ENCODE results near the gene CELF4. TPM values are rescaled to one million over a fixed set of nuclear protein-coding genes. Genes with fewer than 3 reads are reported as not detected.

Gene CELF4
- total RNA-seq, 1 donor = not detected

GRCh38 chr18:37414816-37415215, 150.8 kb downstream of the CELF4 start:
- no peak overlapping the region for H3K4me3 ChIP-seq (ENCODE audit: low read length)
- no peaks in the 10 kb centered on the region for H3K27me3 ChIP-seq (ENCODE audit: insufficient read depth, low read length)
- H3K4me1 ChIP-seq (ENCODE audit: insufficient read depth, low read length) = no peaks in the 10 kb centered on the region
- no peaks in the 10 kb centered on the region for H3K9me3 ChIP-seq (ENCODE audit: low read depth, low read length)

- H3K9me3 ChIP-seq (ENCODE audit: low read depth, low read length) = no peaks in the 10 kb centered on the region
- H3K4me1 ChIP-seq (ENCODE audit: insufficient read depth, low read length) = no peaks in the 10 kb centered on the region
- H3K4me3 ChIP-seq (ENCODE audit: low read length) = no peak overlapping the region
- no peaks in the 10 kb centered on the region for H3K27me3 ChIP-seq (ENCODE audit: insufficient read depth, low read length)
These were observed 152.8 kb downstream of the CELF4 start for GRCh38 chr18:37412829-37413228.

- no peak overlapping the region for H3K4me3 ChIP-seq (ENCODE audit: low read length)
- no peaks in the 10 kb centered on the region for H3K4me1 ChIP-seq (ENCODE audit: insufficient read depth, low read length)
- no peaks in the 10 kb centered on the region for H3K27me3 ChIP-seq (ENCODE audit: insufficient read depth, low read length)
- no peaks in the 10 kb centered on the region for H3K9me3 ChIP-seq (ENCODE audit: low read depth, low read length)
These were observed 153.3 kb downstream of the CELF4 start for GRCh38 chr18:37412333-37412732.

- H3K4me3 ChIP-seq (ENCODE audit: low read length) = no peak overlapping the region
- no peaks in the 10 kb centered on the region for H3K27me3 ChIP-seq (ENCODE audit: insufficient read depth, low read length)
- no peaks in the 10 kb centered on the region for H3K4me1 ChIP-seq (ENCODE audit: insufficient read depth, low read length)
These were observed 155.7 kb downstream of the CELF4 start for GRCh38 chr18:37409878-37410277.

GRCh38 chr18:37408676-37409265, 156.8 kb downstream of the CELF4 start:
- Histone ChIP-seq H3K9me3 (ENCODE audit: low read depth, low read length) (no peaks in the 10 kb centered on the region), H3K27me3 (ENCODE audit: insufficient read depth, low read length) (no peaks in the 10 kb centered on the region), H3K4me3 (ENCODE audit: low read length) (no peak overlapping the region), H3K4me1 (ENCODE audit: insufficient read depth, low read length) (no peaks in the 10 kb centered on the region)

More at GRCh38 chr18:37409878-37410277, 155.7 kb downstream of the CELF4 start:
- no peaks in the 10 kb centered on the region for H3K9me3 ChIP-seq (ENCODE audit: low read depth, low read length)

GRCh38 chr18:37407571-37407970, 158.0 kb downstream of the CELF4 start:
- H3K27me3 ChIP-seq (ENCODE audit: insufficient read depth, low read length) = no peaks in the 10 kb centered on the region
- no peaks in the 10 kb centered on the region for H3K4me1 ChIP-seq (ENCODE audit: insufficient read depth, low read length)
- no peak overlapping the region for H3K4me3 ChIP-seq (ENCODE audit: low read length)
- no peaks in the 10 kb centered on the region for H3K9me3 ChIP-seq (ENCODE audit: low read depth, low read length)

GRCh38 chr18:37405772-37406171, 159.8 kb downstream of the CELF4 start:
- H3K27me3 ChIP-seq (ENCODE audit: insufficient read depth, low read length) = no peaks in the 10 kb centered on the region
- no peak overlapping the region for H3K4me3 ChIP-seq (ENCODE audit: low read length)
- no peaks in the 10 kb centered on the region for H3K9me3 ChIP-seq (ENCODE audit: low read depth, low read length)
- H3K4me1 ChIP-seq (ENCODE audit: insufficient read depth, low read length) = no peaks in the 10 kb centered on the region

- Histone ChIP-seq H3K27me3 (ENCODE audit: insufficient read depth, low read length) (no peaks in the 10 kb centered on the region), H3K4me1 (ENCODE audit: insufficient read depth, low read length) (no peaks in the 10 kb centered on the region), H3K9me3 (ENCODE audit: low read depth, low read length) (no peaks in the 10 kb centered on the region), H3K4me3 (ENCODE audit: low read length) (no peak overlapping the region)
These were observed 160.4 kb downstream of the CELF4 start for GRCh38 chr18:37405229-37405628.

GRCh38 chr18:37403788-37404187, 161.8 kb downstream of the CELF4 start:
- Histone ChIP-seq H3K4me3 (ENCODE audit: low read length) (no peak overlapping the region), H3K27me3 (ENCODE audit: insufficient read depth, low read length) (no peaks in the 10 kb centered on the region), H3K4me1 (ENCODE audit: insufficient read depth, low read length) (no peaks in the 10 kb centered on the region), H3K9me3 (ENCODE audit: low read depth, low read length) (no peaks in the 10 kb centered on the region)

GRCh38 chr18:37403100-37403781, 162.4 kb downstream of the CELF4 start:
- H3K9me3 ChIP-seq (ENCODE audit: low read depth, low read length) = no peaks in the 10 kb centered on the region
- H3K27me3 ChIP-seq (ENCODE audit: insufficient read depth, low read length) = no peaks in the 10 kb centered on the region
- H3K4me3 ChIP-seq (ENCODE audit: low read length) = no peak overlapping the region
- H3K4me1 ChIP-seq (ENCODE audit: insufficient read depth, low read length) = no peaks in the 10 kb centered on the region

GRCh38 chr18:37402735-37403099, 162.9 kb downstream of the CELF4 start:
- no peak overlapping the region for H3K4me3 ChIP-seq (ENCODE audit: low read length)
- no peaks in the 10 kb centered on the region for H3K27me3 ChIP-seq (ENCODE audit: insufficient read depth, low read length)
- H3K9me3 ChIP-seq (ENCODE audit: low read depth, low read length) = no peaks in the 10 kb centered on the region
- no peaks in the 10 kb centered on the region for H3K4me1 ChIP-seq (ENCODE audit: insufficient read depth, low read length)

GRCh38 chr18:37400802-37401201, 164.8 kb downstream of the CELF4 start:
- H3K27me3 ChIP-seq (ENCODE audit: insufficient read depth, low read length) = no peaks in the 10 kb centered on the region
- H3K9me3 ChIP-seq (ENCODE audit: low read depth, low read length) = no peaks in the 10 kb centered on the region
- no peak overlapping the region for H3K4me3 ChIP-seq (ENCODE audit: low read length)
- no peaks in the 10 kb centered on the region for H3K4me1 ChIP-seq (ENCODE audit: insufficient read depth, low read length)

GRCh38 chr18:37398248-37398920, 167.2 kb downstream of the CELF4 start:
- no peak overlapping the region for H3K4me3 ChIP-seq (ENCODE audit: low read length)
- no peaks in the 10 kb centered on the region for H3K4me1 ChIP-seq (ENCODE audit: insufficient read depth, low read length)
- H3K27me3 ChIP-seq (ENCODE audit: insufficient read depth, low read length) = peaks cover 4% of the 10 kb centered on the region
- H3K9me3 ChIP-seq (ENCODE audit: low read depth, low read length) = no peaks in the 10 kb centered on the region

GRCh38 chr18:37397814-37398213, 167.8 kb downstream of the CELF4 start:
- no peaks in the 10 kb centered on the region for H3K9me3 ChIP-seq (ENCODE audit: low read depth, low read length)
- peaks cover 9% of the 10 kb centered on the region for H3K27me3 ChIP-seq (ENCODE audit: insufficient read depth, low read length)
- no peaks in the 10 kb centered on the region for H3K4me1 ChIP-seq (ENCODE audit: insufficient read depth, low read length)
- no peak overlapping the region for H3K4me3 ChIP-seq (ENCODE audit: low read length)

GRCh38 chr18:37396971-37397720, 168.5 kb downstream of the CELF4 start:
- Histone ChIP-seq H3K9me3 (ENCODE audit: low read depth, low read length) (no peaks in the 10 kb centered on the region), H3K27me3 (ENCODE audit: insufficient read depth, low read length) (peaks cover 11% of the 10 kb centered on the region), H3K4me3 (ENCODE audit: low read length) (no peak overlapping the region), H3K4me1 (ENCODE audit: insufficient read depth, low read length) (no peaks in the 10 kb centered on the region)
